Activated CD4-positive, alpha-beta T cell treated with anti-CD3 and anti-CD28 coated beads, Interleukin-10, Interleukin-2, amounts not matched to agents 100 ng/mL and 50 ng/mL, durations not matched to agents 16 hours and 8 hours (primary cell): ENCODE measurements around the gene SIX6.

Source experiments
- DNase-seq: peaks from one replicate; pipeline ENCODE4 v3.0.0-alpha.2; 2020

The SIX6 gene

GRCh38 chr14:60514741-60515491, 6.0 kb downstream of the SIX6 start:
- peak; percentile 16 for DNase-seq

- DNase-seq: no peak
Observed at GRCh38 chr14:60515511-60516289, 6.8 kb downstream of the SIX6 start.

GRCh38 chr14:60532442-60532841, 23.5 kb downstream of the SIX6 start:
- DNase-seq: no peak

- no peak for DNase-seq
Observed at GRCh38 chr14:60537663-60538062, 28.7 kb downstream of the SIX6 start.

GRCh38 chr14:60544659-60545058, 35.7 kb downstream of the SIX6 start:
- no peak for DNase-seq

- DNase-seq: no peak
Observed at GRCh38 chr14:60553808-60554207, 44.9 kb downstream of the SIX6 start.

GRCh38 chr14:60561845-60562746, 53.1 kb downstream of the SIX6 start:
- peak; percentile 34 for DNase-seq
